GM23338 (cell line): ENCODE measurements around the gene PBX3. TPM values are rescaled to one million over a fixed set of nuclear protein-coding genes. Genes with fewer than 3 reads are reported as not detected.

Experiments
- ATAC-seq: fragments of 200-7000 bp; cut with Tn5 transposase; 3 replicates; pipeline ENCODE4 v1.9.1; 2020
- DNase-seq: peaks from one replicate; pipeline ENCODE4 v3.0.0-alpha.2; 2015; ENCODE audit warnings: low spot score
- H2AFZ ChIP-seq: fragments of 200-600 bp; sonication (generic); 2 replicates; pipeline ENCODE4 v1.8.0; 2016; ENCODE audit warnings: antibody characterized with exemption, mild to moderate bottlenecking, moderate library complexity
- H3F3A ChIP-seq: fragments of 200-600 bp; sonication (generic); replicated peaks from 2 replicates; pipeline ENCODE4 v1.8.0; 2017; ENCODE audit warnings: antibody characterized with exemption, mixed run types, low read depth
- H3K27ac ChIP-seq: fragments of 200-600 bp; sonication (generic); 2 replicates; pipeline ENCODE4 v1.6.1; 2016; ENCODE audit warnings: low read depth
- H3K27me3 ChIP-seq: fragments of 200-600 bp; sonication (generic); 2 replicates; pipeline ENCODE4 v1.8.0; 2016; ENCODE audit warnings: mild to moderate bottlenecking, mixed run types, moderate library complexity; ENCODE audit not compliant: insufficient read depth
- H3K36me3 ChIP-seq: fragments of 200-600 bp; sonication (generic); 2 replicates; pipeline ENCODE4 v1.8.0; 2016; ENCODE audit warnings: mild to moderate bottlenecking; ENCODE audit not compliant: insufficient read depth
- H3K4me1 ChIP-seq: fragments of 200-600 bp; sonication (generic); 2 replicates; pipeline ENCODE4 v1.8.0; 2016; ENCODE audit warnings: mild to moderate bottlenecking, moderate library complexity; ENCODE audit not compliant: insufficient read depth
- H3K4me2 ChIP-seq: fragments of 200-600 bp; sonication (generic); 2 replicates; pipeline ENCODE4 v1.7.1; 2017; ENCODE audit warnings: mixed run types
- H3K4me3 ChIP-seq: fragments of 200-600 bp; sonication (generic); 2 replicates; pipeline ENCODE4 v1.6.1; 2016; ENCODE audit warnings: mixed run types
- H3K79me2 ChIP-seq: fragments of 200-600 bp; sonication (generic); replicated peaks from 2 replicates; pipeline ENCODE4 v1.8.0; 2017; ENCODE audit warnings: mild to moderate bottlenecking; ENCODE audit not compliant: insufficient read depth
- H3K9me2 ChIP-seq: fragments of 200-600 bp; sonication (generic); 2 replicates; pipeline ENCODE4 v1.8.0; 2017; ENCODE audit not compliant: insufficient read depth
- H4K20me1 ChIP-seq: fragments of 200-600 bp; sonication (generic); replicated peaks from 2 replicates; pipeline ENCODE4 v1.8.0; 2017; ENCODE audit warnings: mild to moderate bottlenecking; ENCODE audit not compliant: insufficient read depth
- H3K27ac Mint-ChIP-seq: 2 replicates; pipeline ENCODE4 v1.8.0; 2020; ENCODE audit warnings: inconsistent platforms, mild to moderate bottlenecking, moderate library complexity, mixed read lengths
- H3K27me3 Mint-ChIP-seq: 3 replicates; pipeline ENCODE4 v1.8.0; 2022; ENCODE audit warnings: low read depth, mild to moderate bottlenecking, moderate library complexity, mixed read lengths, inconsistent platforms; ENCODE audit not compliant: insufficient read depth, poor library complexity
- H3K36me3 Mint-ChIP-seq: 3 replicates; pipeline ENCODE4 v1.8.0; 2021; ENCODE audit warnings: low read depth, mild to moderate bottlenecking, inconsistent platforms, moderate library complexity, mixed read lengths
- H3K4me1 Mint-ChIP-seq: 3 replicates; pipeline ENCODE4 v1.8.0; 2020; ENCODE audit warnings: mild to moderate bottlenecking, inconsistent platforms, mixed read lengths
- H3K4me3 Mint-ChIP-seq: 3 replicates; pipeline ENCODE4 v1.8.0; 2021; ENCODE audit warnings: moderate library complexity, mild to moderate bottlenecking, inconsistent platforms, mixed read lengths
- H3K9me3 Mint-ChIP-seq: 3 replicates; pipeline ENCODE4 v1.8.0; 2020; ENCODE audit warnings: moderate library complexity, mild to moderate bottlenecking, inconsistent platforms, mixed read lengths
- EZH2 ChIP-seq: fragments of 200-600 bp; sonication (generic); IDR thresholded peaks from one replicate; pipeline ENCODE4 v1.8.0; 2017; ENCODE audit warnings: antibody characterized with exemption, mild to moderate bottlenecking, low read depth; ENCODE audit not compliant: unreplicated experiment
- EZH2phosphoT487 ChIP-seq: fragments of 200-600 bp; sonication (generic); IDR thresholded peaks from one replicate; pipeline ENCODE4 v1.8.1; 2018; ENCODE audit warnings: antibody characterized with exemption; ENCODE audit not compliant: unreplicated experiment
- POLR2AphosphoS5 ChIP-seq: IDR thresholded peaks from 2 replicates; pipeline ENCODE4 v1.6.1; 2016; ENCODE audit warnings: antibody characterized with exemption, low read depth
- ZNF462 ChIP-seq: fragments of 250-450 bp; sonication (Bioruptor Pico); IDR thresholded peaks from 2 replicates; pipeline ENCODE4 v1.5.0; 2020; ENCODE audit warnings: mild to moderate bottlenecking, moderate library complexity
- polyA plus RNA-seq: library from polyadenylated mRNA; unstranded; fragments of >200 nt; fragmentation: Nextera tagmentation; extraction: Ambion mirVana; gene quantifications from 2 replicates; pipeline ENCODE4 v1.2.1, GENCODE V29; 2016
- total RNA-seq: library from RNA; depleted of rRNA; stranded (reverse); fragments of >200 nt; shearing (Covaris generic); gene quantifications from 2 replicates; pipeline ENCODE4 v1.2.3, GENCODE V29; 2014
- TF ChIP-seq, protein P1 (sequence below): IDR thresholded peaks from one replicate; pipeline ENCODE4 v1.6.1; 2018; ENCODE audit warnings: antibody characterized with exemption; ENCODE audit not compliant: unreplicated experiment

The PBX3 gene
- total and polyA plus RNA-seq, 2 experiments from 2014 or later = 28.9 to 50.5 TPM

GRCh38 chr9:125701351-125701750 is 45.8 kb upstream of the PBX3 start:
- H4K20me1 ChIP-seq = no peaks in the 10 kb centered on the region
- Mint-ChIP-seq H3K4me1 (peaks cover 52% of the 10 kb centered on the region), H3K27me3 (no peaks in the 10 kb centered on the region), H3K27ac (peak overlapping the region; percentile 97), H3K9me3 (no peaks in the 10 kb centered on the region), H3K36me3 (no peaks in the 10 kb centered on the region), H3K4me3 (peak overlapping the region; percentile 52)
- ATAC-seq (peak; percentile 90), DNase-seq (peak; percentile 74)
- peak overlapping the region; percentile 32 for H3K4me3 ChIP-seq
- H3K4me2 ChIP-seq = peak overlapping the region; percentile 64
- H3F3A ChIP-seq = no peaks in the 10 kb centered on the region
- peaks cover 21% of the 10 kb centered on the region for H3K4me1 ChIP-seq
- H3K36me3 ChIP-seq = no peaks in the 10 kb centered on the region
- H3K27ac ChIP-seq = peak overlapping the region; percentile 89
- H3K27me3 ChIP-seq = no peaks in the 10 kb centered on the region
- TF ChIP-seq EZH2 (no peak), EZH2phosphoT487 (no peak), ZNF462 (CRISPR knock-in tag) (no peak), POLR2AphosphoS5 (no peak)
- TF ChIP-seq, protein P1, sequence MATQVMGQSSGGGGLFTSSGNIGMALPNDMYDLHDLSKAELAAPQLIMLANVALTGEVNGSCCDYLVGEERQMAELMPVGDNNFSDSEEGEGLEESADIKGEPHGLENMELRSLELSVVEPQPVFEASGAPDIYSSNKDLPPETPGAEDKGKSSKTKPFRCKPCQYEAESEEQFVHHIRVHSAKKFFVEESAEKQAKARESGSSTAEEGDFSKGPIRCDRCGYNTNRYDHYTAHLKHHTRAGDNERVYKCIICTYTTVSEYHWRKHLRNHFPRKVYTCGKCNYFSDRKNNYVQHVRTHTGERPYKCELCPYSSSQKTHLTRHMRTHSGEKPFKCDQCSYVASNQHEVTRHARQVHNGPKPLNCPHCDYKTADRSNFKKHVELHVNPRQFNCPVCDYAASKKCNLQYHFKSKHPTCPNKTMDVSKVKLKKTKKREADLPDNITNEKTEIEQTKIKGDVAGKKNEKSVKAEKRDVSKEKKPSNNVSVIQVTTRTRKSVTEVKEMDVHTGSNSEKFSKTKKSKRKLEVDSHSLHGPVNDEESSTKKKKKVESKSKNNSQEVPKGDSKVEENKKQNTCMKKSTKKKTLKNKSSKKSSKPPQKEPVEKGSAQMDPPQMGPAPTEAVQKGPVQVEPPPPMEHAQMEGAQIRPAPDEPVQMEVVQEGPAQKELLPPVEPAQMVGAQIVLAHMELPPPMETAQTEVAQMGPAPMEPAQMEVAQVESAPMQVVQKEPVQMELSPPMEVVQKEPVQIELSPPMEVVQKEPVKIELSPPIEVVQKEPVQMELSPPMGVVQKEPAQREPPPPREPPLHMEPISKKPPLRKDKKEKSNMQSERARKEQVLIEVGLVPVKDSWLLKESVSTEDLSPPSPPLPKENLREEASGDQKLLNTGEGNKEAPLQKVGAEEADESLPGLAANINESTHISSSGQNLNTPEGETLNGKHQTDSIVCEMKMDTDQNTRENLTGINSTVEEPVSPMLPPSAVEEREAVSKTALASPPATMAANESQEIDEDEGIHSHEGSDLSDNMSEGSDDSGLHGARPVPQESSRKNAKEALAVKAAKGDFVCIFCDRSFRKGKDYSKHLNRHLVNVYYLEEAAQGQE = no peak
- H2AFZ ChIP-seq = no peak overlapping the region
- H3K79me2 ChIP-seq = peaks cover 89% of the 10 kb centered on the region
- H3K9me2 ChIP-seq = no peaks in the 10 kb centered on the region
